Keratinocyte (primary cell): ENCODE data around the gene BAG3. TPM values are rescaled to one million over a fixed set of nuclear protein-coding genes. Genes with fewer than 3 reads are reported as not detected.

Experiments
- DNase-seq: peaks from one replicate; pipeline ENCODE4 v3.0.0-alpha.2; 2011; ENCODE audit warnings: low read depth, missing footprints, low spot score
- FAIRE-seq: peaks from 2 replicates; lab custom pipeline; 2011; peaks lifted over from hg19 to GRCh38; lab: Jason Lieb, UNC
- H2AFZ ChIP-seq: 2 replicates; pipeline ENCODE4 v1.6.0; 2012; ENCODE audit warnings: low read length, control low read depth, inconsistent platforms; ENCODE audit not compliant: control insufficient read depth
- H3K27ac ChIP-seq: 2 replicates; pipeline ENCODE4 v1.5.1; 2011; ENCODE audit warnings: low read length; ENCODE audit not compliant: control insufficient read depth, insufficient read depth
- H3K27me3 ChIP-seq: 3 replicates; pipeline ENCODE4 v1.6.0; 2011; ENCODE audit warnings: low read length; ENCODE audit not compliant: control insufficient read depth, insufficient read depth; ENCODE audit errors: extremely low read depth
- H3K36me3 ChIP-seq, 2 experiments: 2 replicates in 1 of 2; 3 replicates in 1 of 2; pipeline ENCODE4 v1.5.1; 2011; ENCODE audit warnings: low read length in 2 of 2, mild to moderate bottlenecking in 1 of 2; ENCODE audit not compliant: control insufficient read depth in 2 of 2, insufficient read depth in 2 of 2; ENCODE audit errors: extremely low read depth in 1 of 2
- H3K4me1 ChIP-seq: 3 replicates; pipeline ENCODE4 v1.5.1; 2011; ENCODE audit warnings: low read length; ENCODE audit not compliant: control insufficient read depth, insufficient read depth; ENCODE audit errors: extremely low read depth
- H3K4me2 ChIP-seq: 3 replicates; pipeline ENCODE4 v1.6.0; 2011; ENCODE audit warnings: low read depth, low read length; ENCODE audit not compliant: control insufficient read depth, insufficient read depth; ENCODE audit errors: extremely low read depth
- H3K4me3 ChIP-seq, 3 experiments: fragments of 200-600 bp in 1 of 3; sonication (generic) in 1 of 3; 2 replicates in 2 of 3; 3 replicates in 1 of 3; pipeline ENCODE4 v1.5.1; 2011 to 2016; ENCODE audit warnings: low read length in 3 of 3, mild to moderate bottlenecking in 3 of 3, control low read depth in 2 of 3, inconsistent platforms in 1 of 3, low read depth in 1 of 3, mixed read lengths in 1 of 3, mixed run types in 1 of 3, moderate library complexity in 1 of 3; ENCODE audit not compliant: control insufficient read depth in 2 of 3, insufficient read depth in 2 of 3; ENCODE audit errors: extremely low read depth in 1 of 3
- H3K79me2 ChIP-seq: 2 replicates; pipeline ENCODE4 v1.6.0; 2012; ENCODE audit warnings: low read length; ENCODE audit not compliant: control insufficient read depth, insufficient read depth
- H3K9ac ChIP-seq: 3 replicates; pipeline ENCODE4 v1.6.0; 2011; ENCODE audit warnings: low read length; ENCODE audit not compliant: control insufficient read depth, insufficient read depth; ENCODE audit errors: extremely low read depth
- H3K9me1 ChIP-seq: 3 replicates; pipeline ENCODE4 v1.6.0; 2011; ENCODE audit warnings: low read length; ENCODE audit not compliant: control insufficient read depth, insufficient read depth; ENCODE audit errors: extremely low read depth
- H3K9me3 ChIP-seq: 2 replicates; pipeline ENCODE4 v1.5.1; 2012; ENCODE audit warnings: low read depth, low read length; ENCODE audit not compliant: control insufficient read depth
- H4K20me1 ChIP-seq: 3 replicates; pipeline ENCODE4 v1.6.0; 2011; ENCODE audit warnings: low read length; ENCODE audit not compliant: control insufficient read depth, insufficient read depth; ENCODE audit errors: extremely low read depth
- CTCF ChIP-seq, 3 experiments: IDR thresholded peaks in 1 of 3; conservative IDR thresholded peaks in 1 of 3; optimal IDR thresholded peaks in 1 of 3; 2 replicates in 2 of 3; 3 replicates in 1 of 3; pipeline versions ENCODE3 to v1.5.1; 2011; ENCODE audit warnings: low read length in 3 of 3, mild to moderate bottlenecking in 3 of 3, moderate library complexity in 2 of 3, control low read depth in 1 of 3, inconsistent platforms in 1 of 3; ENCODE audit not compliant: insufficient read depth in 2 of 3; ENCODE audit errors: extremely low read depth in 1 of 3
- EZH2 ChIP-seq: IDR thresholded peaks from one replicate; pipeline ENCODE4 v1.6.1; 2012; ENCODE audit warnings: inconsistent platforms, mild to moderate bottlenecking, low read length, moderate library complexity
- dilution Hi-C: fragments of 300-500 bp; cut with MboI; formaldehyde crosslinking; loops from one replicate; pipeline ENCODE4 v1.7.0; 2020; ENCODE audit warnings: low sequenced_read_pairs; ENCODE audit not compliant: extremely low pct_ligation_motif_present
- polyA plus RNA-seq, 5 experiments: library from polyadenylated mRNA; depleted of rRNA in 3 of 5; stranded (reverse) in 3 of 5; stranded (forward) in 1 of 5; unstranded in 1 of 5; fragments of >200 nt; gene quantifications; 1 replicate in 1 of 5; 2 replicates in 3 of 5; 3 replicates in 1 of 5; pipeline versions ENCODE4 v1.2.1 to v1.2.3, GENCODE V29; 2011 to 2012; ENCODE audit warnings: missing spikeins in 2 of 5, low read depth in 1 of 5, low replicate concordance in 1 of 5

The BAG3 gene
- polyA plus RNA-seq, 1 donor (not counting 4 experiments of a cell fraction or from before 2014, with no cell fraction given), result 26.2 TPM

- Histone ChIP-seq H4K20me1 (no peaks in the 10 kb centered on the region), H3K27me3 (no peaks in the 10 kb centered on the region), H3K36me3 (no peaks in the 10 kb centered on the region), H3K27ac (no peak overlapping the region), H3K79me2 (no peaks in the 10 kb centered on the region), H3K9me3 (no peaks in the 10 kb centered on the region), H3K4me1 (no peaks in the 10 kb centered on the region), H3K4me2 (no peak overlapping the region), H3K4me3 (no peak overlapping the region), H3K9ac (no peak overlapping the region), H3K9me1 (no peaks in the 10 kb centered on the region), H2AFZ (no peak overlapping the region)
- dilution Hi-C loops, result no loop called here
- no peak for DNase-seq
- no peak for FAIRE-seq
- TF ChIP-seq EZH2 (no peak), CTCF (optimal IDR thresholded peaks at IDR 0.05 in 1 of 3, IDR thresholded peaks at IDR 0.05 in 1 of 3, conservative IDR thresholded peaks at IDR 0.05 in 1 of 3; ENCODE audit: extremely low read depth in 1 of 3, insufficient read depth in 2 of 3, low read length in 3 of 3) (no peak)
Observed at GRCh38 chr10:119637631-119638030, 13.5 kb upstream of the BAG3 start.

GRCh38 chr10:119638982-119639381 lies 12.2 kb upstream of the BAG3 start:
- dilution Hi-C loops, result no loop called here
- TF ChIP-seq CTCF (optimal IDR thresholded peaks at IDR 0.05 in 1 of 3, IDR thresholded peaks at IDR 0.05 in 1 of 3, conservative IDR thresholded peaks at IDR 0.05 in 1 of 3; ENCODE audit: extremely low read depth in 1 of 3, insufficient read depth in 2 of 3, low read length in 3 of 3), result no peak
- no peak for TF ChIP-seq EZH2

More at GRCh38 chr10:119638982-119639381, 12.2 kb upstream of the BAG3 start:
- no peaks in the 10 kb centered on the region for H3K36me3 ChIP-seq
- no peak overlapping the region for H3K4me3 ChIP-seq
- H3K27me3 ChIP-seq, result no peaks in the 10 kb centered on the region
- no peaks in the 10 kb centered on the region for H3K9me1 ChIP-seq
- no peaks in the 10 kb centered on the region for H3K9me3 ChIP-seq
- no peak for DNase-seq
- no peak overlapping the region for H3K4me2 ChIP-seq
- H3K4me1 ChIP-seq, result no peaks in the 10 kb centered on the region
- no peak for FAIRE-seq
- H2AFZ ChIP-seq, result no peak overlapping the region
- H3K79me2 ChIP-seq, result no peaks in the 10 kb centered on the region
- no peaks in the 10 kb centered on the region for H4K20me1 ChIP-seq
- H3K27ac ChIP-seq, result no peak overlapping the region
- no peak overlapping the region for H3K9ac ChIP-seq
